Measurements from ENCODE around the gene UBXN2A. TPM values are rescaled to one million over a fixed set of nuclear protein-coding genes. Genes with fewer than 3 reads are reported as not detected.

Gene UBXN2A, protein sequence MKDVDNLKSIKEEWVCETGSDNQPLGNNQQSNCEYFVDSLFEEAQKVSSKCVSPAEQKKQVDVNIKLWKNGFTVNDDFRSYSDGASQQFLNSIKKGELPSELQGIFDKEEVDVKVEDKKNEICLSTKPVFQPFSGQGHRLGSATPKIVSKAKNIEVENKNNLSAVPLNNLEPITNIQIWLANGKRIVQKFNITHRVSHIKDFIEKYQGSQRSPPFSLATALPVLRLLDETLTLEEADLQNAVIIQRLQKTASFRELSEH
- 10 to 100 TPM in 3 of 4 donors, 1 to 10 TPM in 1; 8.5 to 15.0 (median 12.9) TPM for total RNA-seq

DNA sequence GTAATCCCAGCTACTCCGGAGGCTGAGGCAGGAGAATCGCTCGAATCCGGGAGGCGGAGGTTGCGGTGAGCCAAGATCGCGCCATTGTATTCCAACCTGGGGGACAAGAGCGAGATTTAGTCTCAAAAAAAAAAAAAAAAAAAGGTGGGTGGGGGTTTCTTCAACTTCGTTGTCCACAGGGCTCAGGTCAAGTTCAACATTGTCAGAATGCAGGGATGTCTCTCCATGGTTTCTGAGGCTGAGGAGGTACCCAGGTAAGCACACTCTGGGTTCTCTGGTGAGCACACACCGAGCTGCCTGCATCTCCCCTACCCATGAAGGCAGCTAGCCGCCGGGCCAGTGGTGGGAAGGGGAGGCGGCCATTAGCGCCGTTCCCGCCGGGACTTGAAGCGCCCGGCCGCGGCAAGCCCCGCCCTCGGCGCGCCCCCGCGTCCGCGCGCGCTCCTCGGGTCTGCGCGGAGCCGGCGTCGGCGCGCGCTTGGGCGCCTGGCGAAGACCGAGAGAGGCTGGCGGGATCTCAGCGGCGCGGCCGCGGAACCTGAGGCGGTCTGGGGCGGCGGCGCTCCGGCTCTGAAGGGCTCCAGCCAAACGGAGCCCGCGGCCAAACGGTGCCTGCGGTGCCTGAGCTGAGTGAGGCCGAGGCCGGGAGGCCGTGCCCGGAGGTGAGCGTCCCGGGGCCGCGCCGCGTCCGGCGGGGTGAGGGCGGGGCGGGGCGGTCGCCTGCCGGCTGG, at the start of gene UBXN2A:
TSS of gene UBXN2A (plus strand) at position 477 of the 731 bp plus-strand sequence. CDS start 17,852 bp downstream, outside the sequence.
- WGBS, 2 donors: 0% methylated on average over 13 to 38 of the region's 77 CpGs
- DNase-seq (ENCODE audit: low spot score in 2 of 2): peak; percentile 47 to 92
- intact Hi-C loops (cut with DNase I; ENCODE audit: low total_unique reads): loop anchor here (10.0 kb wide), 1 partner anchor 145 kb away; the partner anchor contains the start of gene TP53I3

DNA sequence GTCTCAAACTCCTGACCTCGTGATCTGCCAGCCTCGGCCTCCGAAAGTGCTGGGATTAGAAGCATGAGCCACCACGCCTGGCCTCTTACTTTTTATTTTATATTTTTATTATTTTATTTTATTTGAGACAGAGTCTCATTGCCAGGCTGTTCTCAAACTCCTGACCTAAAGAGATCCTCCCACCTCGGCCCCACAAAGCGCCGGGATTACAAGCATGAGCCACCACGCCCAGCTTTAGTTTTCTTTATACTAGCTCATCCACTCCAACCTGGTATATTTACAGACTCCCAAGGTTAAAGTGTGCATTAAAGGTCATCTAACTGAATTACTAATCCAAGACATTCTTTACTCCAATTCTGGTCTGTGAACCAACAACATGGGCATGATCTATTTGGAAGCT, 40.1 kb upstream of the UBXN2A start:
- 75 to 82% methylated on average over 8 of the region's 8 CpGs for WGBS, 2 donors
- peak in 1 of 2 donors; percentile 52 for DNase-seq (ENCODE audit: low spot score in 2 of 2)
- TF ChIP-seq, protein P1, sequence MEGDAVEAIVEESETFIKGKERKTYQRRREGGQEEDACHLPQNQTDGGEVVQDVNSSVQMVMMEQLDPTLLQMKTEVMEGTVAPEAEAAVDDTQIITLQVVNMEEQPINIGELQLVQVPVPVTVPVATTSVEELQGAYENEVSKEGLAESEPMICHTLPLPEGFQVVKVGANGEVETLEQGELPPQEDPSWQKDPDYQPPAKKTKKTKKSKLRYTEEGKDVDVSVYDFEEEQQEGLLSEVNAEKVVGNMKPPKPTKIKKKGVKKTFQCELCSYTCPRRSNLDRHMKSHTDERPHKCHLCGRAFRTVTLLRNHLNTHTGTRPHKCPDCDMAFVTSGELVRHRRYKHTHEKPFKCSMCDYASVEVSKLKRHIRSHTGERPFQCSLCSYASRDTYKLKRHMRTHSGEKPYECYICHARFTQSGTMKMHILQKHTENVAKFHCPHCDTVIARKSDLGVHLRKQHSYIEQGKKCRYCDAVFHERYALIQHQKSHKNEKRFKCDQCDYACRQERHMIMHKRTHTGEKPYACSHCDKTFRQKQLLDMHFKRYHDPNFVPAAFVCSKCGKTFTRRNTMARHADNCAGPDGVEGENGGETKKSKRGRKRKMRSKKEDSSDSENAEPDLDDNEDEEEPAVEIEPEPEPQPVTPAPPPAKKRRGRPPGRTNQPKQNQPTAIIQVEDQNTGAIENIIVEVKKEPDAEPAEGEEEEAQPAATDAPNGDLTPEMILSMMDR (IDR thresholded peaks at IDR 0.05): no peak
- no peak for TF ChIP-seq POLR2A (IDR thresholded peaks at IDR 0.05)
- intact Hi-C loops (cut with DNase I; ENCODE audit: low total_unique reads): no loop called here
- no peak overlapping the region for H3K4me3 ChIP-seq (ENCODE audit: low read depth, poor library complexity, severe bottlenecking)

More for the DNA sequence above, at the start of gene UBXN2A:
- peak within 1 kb of the TSS; percentile 94 for H3K4me3 ChIP-seq (ENCODE audit: low read depth, poor library complexity, severe bottlenecking)
- TF ChIP-seq POLR2A (IDR thresholded peaks at IDR 0.05): peak in 1 of 2 donors; percentile 33
- TF ChIP-seq, protein P1 (IDR thresholded peaks at IDR 0.05): no peak

DNA sequence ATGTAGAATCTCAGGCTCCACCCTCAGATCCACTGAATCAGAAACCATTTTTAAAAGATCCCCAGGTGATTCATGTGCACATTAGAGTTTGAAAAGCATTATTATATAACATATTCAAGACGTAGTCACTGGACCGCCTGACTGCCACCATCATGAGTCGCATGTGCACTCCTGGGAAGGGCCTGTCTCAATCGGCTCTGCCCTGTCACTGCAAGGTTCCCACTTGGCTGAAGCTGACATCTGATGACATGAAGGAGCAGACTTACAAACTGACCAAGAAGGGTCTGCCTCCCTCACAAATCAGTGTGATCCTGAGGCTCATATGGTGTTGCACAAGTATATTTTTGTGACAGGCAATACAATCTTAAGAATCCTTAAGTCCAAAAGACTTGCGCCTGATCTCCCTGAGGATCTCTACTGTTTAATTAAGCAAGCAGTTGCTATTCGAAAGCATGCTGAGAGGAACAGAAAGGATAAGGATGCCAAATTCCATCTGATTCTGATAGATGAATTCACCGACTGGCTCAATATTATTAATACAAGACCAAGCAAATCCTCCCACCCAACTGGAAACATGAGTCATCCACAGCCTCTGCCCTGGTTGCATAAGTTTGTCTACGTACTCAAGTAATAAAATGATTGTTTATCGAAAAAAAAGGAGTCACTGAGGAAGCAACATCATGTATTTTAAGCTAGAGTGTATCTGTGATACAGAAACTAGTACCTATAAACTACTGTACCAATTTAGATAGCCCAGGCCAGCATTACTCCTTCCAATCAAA, 39.5 kb upstream of the UBXN2A start:
- DNase-seq (ENCODE audit: low spot score in 2 of 2): peak; percentile 70 to 83
- no peak overlapping the region for H3K4me3 ChIP-seq (ENCODE audit: low read depth, poor library complexity, severe bottlenecking)
- intact Hi-C loops (cut with DNase I; ENCODE audit: low total_unique reads): no loop called here
- TF ChIP-seq, protein P1 (IDR thresholded peaks at IDR 0.05): no peak
- no peak for TF ChIP-seq POLR2A (IDR thresholded peaks at IDR 0.05)
- 27 to 37% methylated on average over 9 of the region's 9 CpGs for WGBS, 2 donors

DNA sequence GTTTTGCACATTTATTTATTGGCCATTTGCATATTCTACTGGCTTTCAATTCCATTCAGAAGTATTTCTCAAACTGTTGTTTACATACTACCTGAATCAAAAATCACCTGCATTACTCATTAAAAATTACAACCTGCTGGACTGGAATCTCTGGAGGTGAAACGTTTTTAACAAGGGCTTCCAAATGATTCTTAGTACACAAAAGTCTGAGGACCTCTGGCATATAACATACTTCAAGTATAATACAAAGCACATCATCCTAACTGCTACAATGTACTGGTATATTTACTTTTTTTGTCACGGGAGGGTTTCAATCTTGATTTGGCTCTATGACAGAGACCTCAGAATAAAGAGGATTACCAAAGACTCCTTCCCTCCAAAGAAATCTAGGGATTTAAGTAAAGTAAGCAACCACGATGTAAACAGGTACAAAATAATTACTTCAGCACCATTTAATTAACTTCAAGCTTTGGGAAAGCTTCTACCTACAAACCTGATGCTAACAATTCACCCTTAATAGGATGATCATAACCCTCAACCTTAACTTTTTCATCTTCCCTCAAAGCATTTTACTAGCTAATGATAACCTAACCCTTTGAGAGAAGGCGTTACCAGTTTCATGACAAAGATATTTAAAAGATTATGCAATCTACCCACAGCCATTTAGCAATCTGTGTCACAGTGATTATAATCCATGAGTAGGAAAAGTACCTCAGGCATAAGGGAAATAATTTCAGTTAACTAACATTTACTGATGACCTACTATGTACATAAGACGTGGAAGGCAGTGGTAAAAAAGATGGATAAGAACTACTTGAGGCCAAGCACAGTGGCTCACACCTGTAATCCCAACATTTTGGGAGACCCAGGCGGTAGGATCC, 38.1 kb upstream of the UBXN2A start:
- no peak overlapping the region for H3K4me3 ChIP-seq (ENCODE audit: low read depth, poor library complexity, severe bottlenecking)
- no peak for DNase-seq (ENCODE audit: low spot score in 2 of 2)
- TF ChIP-seq, protein P1 (IDR thresholded peaks at IDR 0.05): no peak
- TF ChIP-seq POLR2A (IDR thresholded peaks at IDR 0.05): no peak
- intact Hi-C loops (cut with DNase I; ENCODE audit: low total_unique reads): no loop called here
- WGBS, 2 donors: 45 to 51% methylated on average over 6 of the region's 6 CpGs

DNA sequence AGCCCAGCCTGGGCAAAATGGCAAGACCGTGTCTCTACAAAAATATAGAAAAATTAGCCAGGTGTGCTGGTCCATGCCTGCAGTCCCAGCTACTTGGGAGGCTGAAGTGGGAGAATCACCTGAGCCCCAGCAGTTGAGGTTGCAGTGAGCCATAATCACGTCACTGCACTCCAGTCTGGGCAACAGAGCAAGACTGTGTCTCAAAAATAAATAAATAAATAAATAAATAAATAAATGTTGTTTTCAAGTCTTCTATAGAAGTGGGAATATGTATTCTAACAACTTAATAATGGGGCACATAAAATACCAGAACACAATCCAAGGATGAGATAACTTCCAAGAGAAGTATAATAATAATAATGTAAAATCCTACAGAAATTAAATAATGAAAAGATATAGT, 37.2 kb upstream of the UBXN2A start:
- WGBS, 2 donors: 86 to 92% methylated on average over 2 of the region's 2 CpGs
- intact Hi-C loops (cut with DNase I; ENCODE audit: low total_unique reads): no loop called here
- TF ChIP-seq, protein P1 (IDR thresholded peaks at IDR 0.05): no peak
- no peak for TF ChIP-seq POLR2A (IDR thresholded peaks at IDR 0.05)
- no peak overlapping the region for H3K4me3 ChIP-seq (ENCODE audit: low read depth, poor library complexity, severe bottlenecking)
- DNase-seq (ENCODE audit: low spot score in 2 of 2): peak in 1 of 2 donors; percentile 54
